GM19452 (cell line): ENCODE measurements around the gene SLC4A4.

ENCODE experiments used
- ATAC-seq: cut with Tn5 transposase; IDR thresholded peaks from one replicate; pipeline ENCODE4 v1.9.1; 2021; ENCODE audit not compliant: unreplicated experiment

SLC4A4 gene

DNA sequence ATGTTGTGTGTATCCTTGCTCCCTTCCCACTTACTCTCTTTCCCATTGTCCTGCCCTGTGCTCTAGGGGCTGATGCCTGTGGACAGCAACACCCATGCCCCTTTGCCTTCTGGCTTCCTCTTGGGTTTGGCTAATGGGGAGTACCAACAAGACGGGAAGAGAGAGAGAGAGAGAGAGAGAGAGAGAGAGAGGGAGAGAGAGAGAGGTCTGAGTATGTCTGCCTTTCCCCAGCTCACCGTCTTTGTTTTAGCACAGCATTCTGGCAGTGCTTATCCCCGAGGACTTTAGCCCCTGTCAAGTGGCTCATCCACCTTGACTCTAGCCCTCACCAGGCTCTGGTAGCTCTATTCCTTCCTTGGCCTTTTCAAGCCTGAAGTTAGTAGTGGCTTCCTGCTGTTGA lies 128.0 kb downstream of the SLC4A4 start:
- ATAC-seq = no peak

DNA sequence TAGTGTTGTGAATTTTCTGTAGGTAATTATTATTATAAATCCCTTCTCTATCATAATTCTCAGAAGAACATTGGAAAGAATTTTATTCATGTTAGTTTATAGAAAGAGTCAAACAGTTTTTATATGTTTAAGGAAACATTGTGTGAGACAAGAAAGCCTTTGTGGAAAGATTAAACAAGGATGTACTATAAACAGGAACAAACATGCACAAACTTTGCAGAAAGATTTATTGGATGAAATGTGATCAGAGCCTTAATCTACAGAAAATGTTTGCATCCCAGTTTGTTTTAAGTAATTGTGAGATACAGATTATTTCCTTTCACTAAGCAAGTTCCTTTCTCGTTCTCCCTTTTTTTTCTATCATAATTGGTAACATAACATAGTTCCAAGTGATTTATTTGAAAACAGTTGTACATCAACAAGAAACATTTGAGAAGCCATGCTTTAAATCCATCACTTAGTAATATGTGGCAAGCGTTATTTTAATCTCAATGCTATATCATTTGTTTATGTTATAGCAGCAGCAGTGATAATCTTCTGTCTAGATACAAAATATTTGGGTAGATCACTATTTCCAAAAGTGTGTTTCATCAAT lies 129.4 kb downstream of the SLC4A4 start:
- no peak for ATAC-seq

DNA sequence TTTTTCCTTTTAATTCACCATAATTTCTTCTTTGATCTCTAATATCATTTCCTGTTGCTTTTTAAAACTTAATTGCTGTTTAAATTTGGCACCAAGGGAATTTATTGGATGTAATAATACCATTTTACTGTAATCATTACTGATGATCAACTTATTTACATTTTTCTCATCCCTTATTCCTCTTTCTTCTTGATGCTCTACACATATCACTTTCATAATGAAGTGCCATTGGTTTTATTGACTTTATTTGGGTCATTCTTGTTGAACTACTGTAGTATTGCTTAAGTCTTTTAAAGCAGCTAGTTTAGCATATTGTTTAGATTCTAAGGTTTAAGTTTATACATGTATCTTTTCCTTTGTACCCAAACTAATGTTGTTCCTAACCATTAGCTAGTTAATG lies 130.7 kb downstream of the SLC4A4 start:
- no peak for ATAC-seq

DNA sequence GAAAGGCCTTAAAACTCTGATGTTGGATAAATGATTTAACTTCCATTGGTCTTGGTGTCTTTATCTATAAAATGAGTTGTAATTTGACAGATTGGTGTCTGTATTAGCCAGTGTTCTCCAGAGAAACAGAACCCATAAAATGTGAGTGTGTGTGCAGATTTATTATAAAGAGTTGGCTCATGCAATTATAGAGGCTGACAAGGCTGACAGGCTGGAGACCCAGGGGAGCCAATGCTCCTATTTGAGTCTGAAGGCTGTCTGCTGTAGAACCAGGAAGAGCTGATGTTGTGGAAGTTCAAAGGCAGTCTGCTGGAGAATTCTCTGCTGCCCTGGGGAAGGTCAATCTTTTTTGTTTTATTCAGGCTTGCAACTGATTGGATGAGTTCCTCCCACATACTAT lies 131.7 kb downstream of the SLC4A4 start:
- ATAC-seq = no peak

DNA sequence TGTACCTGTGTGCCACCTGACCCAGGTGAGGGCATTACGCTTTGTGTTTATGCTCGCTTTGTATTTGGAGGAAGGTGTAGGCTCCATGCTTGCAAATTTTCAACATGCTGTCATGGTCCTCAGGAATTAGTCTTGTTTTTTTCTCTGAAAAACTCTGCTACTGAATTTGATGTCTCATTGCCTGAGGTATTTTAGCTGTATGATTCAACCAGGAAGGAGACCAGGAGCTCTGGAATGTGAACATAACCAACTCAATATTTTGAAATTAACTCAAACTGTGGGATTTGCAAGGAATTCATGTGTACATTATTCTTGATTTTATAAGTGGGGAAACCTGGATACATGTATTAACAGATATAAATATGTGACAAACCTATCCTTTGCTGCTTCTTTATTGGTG lies 134.1 kb downstream of the SLC4A4 start:
- ATAC-seq = no peak

DNA sequence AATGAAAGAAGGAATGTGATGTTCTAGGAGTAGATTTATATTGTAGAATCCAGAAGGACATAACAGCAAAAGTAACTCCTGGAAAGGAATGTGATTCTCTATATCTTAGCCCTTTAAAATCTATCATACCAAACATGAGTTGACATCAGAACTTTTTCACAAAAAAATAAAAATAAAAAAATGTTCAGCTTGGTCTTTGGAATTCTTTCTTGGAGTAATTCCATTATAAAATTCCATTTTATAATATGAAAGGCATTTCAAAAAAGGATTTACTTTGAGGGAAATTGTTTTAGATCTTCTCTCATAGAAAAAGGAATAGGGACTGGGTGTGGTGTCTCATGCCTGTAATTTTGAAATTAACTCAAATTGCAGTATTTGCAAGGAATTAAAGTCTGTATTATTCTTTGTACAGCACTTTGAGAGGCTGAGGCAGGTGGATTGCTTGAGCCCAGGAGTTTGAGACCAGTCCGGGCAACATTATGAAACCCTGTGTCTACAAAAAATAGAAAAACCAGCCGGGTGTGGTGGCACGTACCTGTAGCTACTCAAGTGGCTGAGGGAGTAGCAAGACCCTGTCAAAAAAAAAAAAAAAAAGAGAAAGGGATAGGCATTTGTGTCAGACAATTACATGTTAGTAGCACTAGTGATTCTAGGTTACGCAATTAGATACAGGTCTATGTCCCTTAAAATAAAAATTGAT lies 134.9 kb downstream of the SLC4A4 start:
- ATAC-seq = no peak

DNA sequence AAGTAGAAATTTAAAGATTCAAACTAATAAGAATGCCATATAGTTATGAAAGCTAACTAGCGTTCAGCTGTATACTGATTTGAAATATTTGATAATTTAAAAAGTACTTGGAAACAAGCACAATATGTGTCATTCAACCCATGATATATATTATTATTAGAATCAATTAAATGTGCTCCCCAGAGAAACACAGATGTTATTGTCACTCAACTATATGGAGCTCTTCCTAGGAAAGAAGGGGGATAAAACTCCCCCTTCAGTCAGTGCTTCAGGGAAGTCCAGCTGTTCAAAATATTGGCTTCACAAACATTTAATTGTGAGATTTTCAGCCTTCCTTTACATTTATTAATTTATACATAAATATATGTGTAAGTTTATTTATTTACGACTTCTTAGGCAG lies 135.9 kb downstream of the SLC4A4 start:
- ATAC-seq = no peak

DNA sequence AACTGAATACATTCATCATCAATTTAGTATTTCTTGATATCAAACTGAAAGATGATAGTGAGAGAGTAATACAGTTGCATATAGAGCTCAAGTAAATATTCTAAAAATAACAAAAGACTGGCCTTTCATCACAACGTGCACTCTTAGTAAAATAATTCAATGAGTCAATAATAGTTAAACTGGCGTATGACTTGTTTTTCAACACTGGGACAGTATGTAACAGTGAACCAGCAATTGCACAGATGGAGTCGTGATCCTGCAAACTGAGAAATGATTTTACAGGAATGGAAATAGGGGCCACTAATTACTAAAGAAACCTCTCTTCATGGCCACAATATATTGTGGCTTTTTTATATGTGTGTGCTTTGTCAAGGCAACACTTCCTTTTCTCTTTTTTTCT lies 137.4 kb downstream of the SLC4A4 start:
- ATAC-seq = no peak

DNA sequence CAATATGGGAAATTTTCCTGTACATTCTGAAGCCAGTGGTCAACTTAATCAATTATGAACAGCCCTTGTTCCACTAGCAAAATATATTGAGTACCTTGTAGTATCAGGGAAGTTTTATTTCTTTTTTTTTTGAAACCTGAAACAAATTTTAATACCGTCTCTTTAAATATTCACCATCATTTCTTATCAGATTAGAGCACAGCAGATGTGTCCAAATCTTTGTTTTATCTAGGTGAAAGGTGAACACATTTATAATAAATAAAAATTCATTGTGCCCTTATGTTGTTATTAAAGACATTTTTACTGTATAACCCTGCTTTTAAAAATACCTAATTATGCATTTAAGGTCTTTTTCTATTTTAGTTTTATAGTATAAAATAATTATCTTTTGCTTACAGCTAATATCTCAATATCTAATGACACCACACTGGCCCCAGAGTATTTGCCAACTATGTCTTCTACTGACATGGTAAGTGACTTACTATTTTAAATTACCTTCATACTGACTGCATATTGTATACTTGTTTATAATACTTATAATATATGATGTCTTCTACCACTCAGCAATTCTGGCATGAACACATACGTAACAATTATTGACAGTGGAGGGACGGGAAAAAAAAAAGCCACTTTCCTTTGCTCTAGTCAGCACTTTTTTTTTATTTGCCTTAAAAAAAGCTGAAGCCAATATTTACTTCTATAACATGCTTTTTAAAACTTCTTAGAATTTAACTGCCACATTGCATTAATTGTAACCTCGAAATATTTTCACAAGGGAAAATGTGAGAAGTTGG lies 147.9 kb downstream of the SLC4A4 start:
- ATAC-seq = no peak

DNA sequence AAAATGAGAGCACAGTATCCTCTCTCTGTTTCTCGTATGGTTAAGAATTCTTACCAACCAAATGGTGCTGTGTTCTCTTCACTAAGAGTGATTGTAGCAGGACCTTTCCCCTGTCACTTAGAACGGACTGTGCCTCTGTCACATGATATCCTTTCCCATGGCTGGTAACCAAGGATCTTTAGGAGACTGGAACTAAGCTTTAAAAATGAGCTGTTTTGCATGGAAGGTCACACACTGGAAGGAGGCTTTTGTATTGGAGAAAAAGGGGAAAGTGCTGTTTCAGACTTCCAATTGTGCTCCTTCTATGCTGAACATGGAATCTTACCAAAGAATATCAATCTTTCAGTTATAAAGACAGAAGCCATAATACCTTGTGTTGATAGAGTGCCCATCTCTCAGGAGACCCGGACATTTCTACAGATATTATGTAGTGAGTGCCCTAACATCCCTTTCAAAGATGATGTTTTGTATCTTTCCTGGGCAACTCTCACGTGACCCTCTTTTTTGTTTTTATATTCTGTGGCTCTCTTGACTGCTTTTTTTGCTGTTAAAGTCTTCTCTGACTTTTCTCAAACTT lies 148.6 kb downstream of the SLC4A4 start:
- ATAC-seq = no peak

DNA sequence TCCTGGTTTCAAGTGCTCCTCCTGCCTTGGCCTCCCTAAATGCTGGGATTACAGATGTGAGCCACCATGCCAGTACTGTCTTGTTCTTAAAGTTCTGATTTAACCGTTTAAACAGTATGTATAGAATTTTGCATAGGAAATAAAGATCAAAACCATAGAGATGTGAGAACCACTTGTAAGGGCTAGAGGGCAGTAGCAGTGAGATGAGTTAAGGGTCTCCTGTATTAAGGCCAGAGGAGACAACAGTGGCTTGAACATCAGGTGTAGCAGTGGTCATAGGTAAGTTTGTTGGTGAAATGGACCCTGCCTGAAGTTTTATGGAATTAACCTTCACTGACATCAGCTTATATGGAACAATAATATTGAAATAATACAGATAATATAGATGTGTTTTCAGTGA lies 155.7 kb downstream of the SLC4A4 start:
- ATAC-seq = no peak

DNA sequence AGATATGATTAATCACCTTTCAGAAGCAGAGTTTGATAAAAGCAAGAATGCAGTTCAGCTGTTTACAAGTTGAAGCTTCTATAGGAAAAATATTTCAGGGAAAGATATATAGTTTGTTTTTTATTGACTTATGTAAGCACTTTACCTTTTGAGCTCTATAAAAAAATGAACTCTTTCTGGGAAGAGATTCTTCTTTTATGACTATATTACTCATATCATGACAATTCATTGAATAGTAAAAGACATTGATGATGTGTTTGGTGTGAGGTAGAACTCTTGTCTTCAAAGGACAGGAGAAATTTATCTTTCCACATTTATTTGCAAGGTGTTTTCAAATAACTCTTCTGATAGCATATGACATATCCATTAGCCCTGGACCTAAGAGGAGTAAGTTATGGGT lies 156.6 kb downstream of the SLC4A4 start:
- no peak for ATAC-seq

DNA sequence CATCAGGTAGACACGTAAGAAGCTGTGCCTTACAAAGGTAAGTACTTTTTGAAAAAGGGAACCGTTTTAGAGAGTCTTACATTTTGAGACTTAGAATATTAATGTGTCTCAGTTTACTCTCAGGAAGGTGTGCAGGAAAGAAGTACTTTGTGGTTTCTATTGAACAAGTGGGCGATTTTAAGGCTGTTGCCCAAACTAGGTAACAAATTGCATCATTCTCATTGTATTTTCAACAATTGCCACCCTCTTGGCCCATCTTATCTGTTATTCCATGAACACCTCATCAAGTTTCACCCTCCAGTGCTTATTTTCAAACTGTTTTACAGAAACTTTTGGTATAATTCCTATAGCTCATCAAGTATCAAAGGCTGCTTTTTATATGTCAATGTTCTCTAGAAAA lies 158.3 kb downstream of the SLC4A4 start:
- ATAC-seq = no peak

DNA sequence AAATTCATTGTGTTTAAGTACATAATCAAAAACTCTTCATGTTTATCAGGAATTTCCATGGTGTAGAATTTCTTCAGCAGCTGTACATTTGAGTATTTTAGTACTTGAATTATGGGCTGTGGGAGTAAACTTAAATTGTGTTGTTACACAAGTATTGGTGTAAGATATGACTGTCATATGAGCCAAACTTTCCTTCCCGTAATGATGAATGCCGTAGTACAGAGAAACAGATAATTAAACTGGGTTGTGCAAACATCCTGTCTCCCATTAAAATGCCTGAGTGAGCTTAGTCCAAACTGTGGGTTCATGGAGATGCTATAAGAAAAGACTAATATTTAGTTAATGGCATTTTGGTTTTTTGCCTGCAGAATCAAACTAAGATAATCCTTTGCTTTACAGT lies 159.2 kb downstream of the SLC4A4 start:
- no peak for ATAC-seq

DNA sequence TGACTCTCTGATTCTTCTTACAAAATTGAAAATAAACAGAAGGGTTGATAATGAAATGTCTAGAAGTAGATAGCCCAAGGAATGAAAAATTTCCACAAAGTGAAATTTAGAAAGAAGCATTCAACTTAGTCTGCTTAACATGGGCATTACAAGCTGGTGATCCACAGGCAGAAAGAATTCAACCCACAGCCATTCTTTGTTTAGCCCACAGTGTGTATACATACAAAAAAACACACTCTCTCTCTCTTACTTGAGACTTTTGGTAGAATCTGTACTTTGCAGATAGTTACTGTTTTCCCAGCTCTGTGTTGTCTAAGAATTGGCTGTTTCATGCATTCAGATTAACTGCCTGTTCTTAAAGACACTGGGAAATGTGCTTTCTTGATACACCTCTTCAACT lies 159.8 kb downstream of the SLC4A4 start:
- ATAC-seq = no peak

DNA sequence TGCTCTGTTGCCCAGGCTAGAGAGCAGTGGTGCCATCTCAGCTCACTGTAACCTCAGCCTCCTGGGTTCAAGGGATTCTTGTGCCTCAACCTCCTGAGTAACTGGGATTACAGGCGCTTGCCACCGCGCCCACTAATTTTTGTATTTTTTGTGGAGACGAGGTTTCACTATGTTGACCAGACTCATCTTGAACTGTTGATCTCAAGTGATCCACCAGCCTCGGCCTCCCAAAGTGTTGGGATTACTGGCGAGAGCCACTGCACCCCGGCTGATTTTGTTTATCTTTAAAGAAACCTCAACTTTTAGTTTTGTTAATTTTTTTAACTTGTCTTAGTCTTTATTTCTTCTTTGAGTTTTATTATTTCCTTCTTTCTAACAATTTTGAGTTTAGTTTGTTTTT lies 163.2 kb downstream of the SLC4A4 start:
- ATAC-seq = no peak

DNA sequence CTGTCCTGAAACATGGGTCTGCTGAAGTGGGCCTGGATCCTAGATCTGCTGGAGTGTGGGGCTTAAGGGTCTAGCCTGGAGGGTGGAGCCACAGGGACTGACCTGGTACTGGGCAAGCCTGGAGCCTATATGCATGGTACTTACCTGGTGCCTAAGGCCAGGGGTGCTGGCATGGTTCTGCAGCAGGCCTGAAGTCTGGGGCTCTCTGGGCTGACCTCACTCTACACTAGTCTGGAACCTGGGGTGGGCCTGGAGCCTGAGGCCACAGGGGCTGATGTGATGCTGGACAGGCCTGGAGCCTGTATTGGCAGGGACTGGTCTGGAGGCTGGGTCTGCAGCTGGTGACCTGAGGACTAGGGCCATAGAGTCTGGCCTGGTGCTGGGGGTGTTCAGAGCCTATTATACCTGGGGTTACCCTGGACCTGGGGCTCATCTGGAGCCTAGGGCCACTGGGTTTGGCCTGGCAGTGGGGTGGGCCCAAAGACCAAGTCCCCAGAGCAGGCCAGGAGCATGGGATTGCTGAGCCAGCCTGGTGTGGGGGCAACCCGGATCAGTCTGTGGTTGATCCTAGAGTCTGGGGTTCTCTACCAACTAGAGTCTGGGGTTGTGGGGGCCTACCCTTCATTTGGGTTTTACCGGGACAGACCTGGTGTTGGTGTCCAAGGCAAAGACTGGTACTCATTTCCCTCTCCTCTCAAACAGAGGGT lies 179.6 kb downstream of the SLC4A4 start:
- ATAC-seq = no peak

DNA sequence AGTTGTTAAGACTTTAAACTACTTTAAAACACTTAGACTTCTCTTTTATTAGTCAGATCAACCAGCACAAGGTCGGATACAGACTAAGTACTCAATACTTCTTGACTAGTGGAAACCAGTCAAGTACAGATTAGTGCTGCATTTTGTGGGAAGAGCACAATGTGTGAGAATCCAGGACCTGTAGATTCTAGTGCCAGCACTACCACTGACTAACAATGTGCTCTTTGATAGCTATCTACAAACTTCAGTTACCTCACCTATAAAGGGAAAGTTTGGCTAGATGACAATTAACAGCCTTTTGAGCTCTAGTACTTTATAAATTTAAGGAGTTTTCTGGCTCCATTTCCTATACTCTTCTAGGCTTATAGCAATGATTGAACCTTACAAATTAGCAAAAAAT lies 181.5 kb downstream of the SLC4A4 start:
- no peak for ATAC-seq

DNA sequence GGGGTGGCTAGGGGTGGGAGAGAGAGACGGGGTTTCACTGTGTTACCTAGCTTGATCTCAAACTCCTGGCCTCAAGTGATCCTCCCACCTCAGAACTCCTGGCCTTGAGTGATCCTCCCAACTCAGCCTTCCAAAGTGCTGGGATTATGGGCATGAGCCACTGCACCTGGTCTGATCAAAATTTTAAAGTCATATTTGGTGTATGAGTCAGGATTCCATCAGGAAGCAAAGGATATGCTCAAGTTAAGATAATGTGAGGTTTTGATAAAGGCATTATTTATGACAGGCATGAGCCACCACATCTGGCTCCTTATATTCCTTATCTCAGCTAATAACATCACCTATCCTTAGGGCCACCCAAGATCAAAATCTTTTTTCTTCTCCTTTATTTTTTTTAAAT lies 182.0 kb downstream of the SLC4A4 start:
- ATAC-seq = no peak

DNA sequence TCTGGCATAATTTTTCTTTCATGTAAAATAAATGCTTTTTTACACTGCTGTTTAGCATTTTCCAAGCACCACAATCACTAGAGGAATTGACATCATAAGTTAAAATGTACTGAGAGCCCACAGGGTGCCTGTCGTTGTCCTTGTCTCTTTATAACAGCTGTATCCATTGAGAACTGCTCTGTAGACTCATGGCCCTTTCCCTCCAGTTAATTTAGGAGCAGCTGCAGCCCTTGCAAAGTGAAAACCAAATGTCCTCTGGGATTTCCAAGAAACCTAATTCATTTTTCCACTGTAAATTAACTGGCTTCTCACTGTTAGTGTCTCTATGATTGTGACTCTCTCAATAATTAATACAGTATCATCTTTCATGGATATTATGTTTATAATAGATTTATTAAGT lies 185.9 kb downstream of the SLC4A4 start:
- ATAC-seq = no peak

DNA sequence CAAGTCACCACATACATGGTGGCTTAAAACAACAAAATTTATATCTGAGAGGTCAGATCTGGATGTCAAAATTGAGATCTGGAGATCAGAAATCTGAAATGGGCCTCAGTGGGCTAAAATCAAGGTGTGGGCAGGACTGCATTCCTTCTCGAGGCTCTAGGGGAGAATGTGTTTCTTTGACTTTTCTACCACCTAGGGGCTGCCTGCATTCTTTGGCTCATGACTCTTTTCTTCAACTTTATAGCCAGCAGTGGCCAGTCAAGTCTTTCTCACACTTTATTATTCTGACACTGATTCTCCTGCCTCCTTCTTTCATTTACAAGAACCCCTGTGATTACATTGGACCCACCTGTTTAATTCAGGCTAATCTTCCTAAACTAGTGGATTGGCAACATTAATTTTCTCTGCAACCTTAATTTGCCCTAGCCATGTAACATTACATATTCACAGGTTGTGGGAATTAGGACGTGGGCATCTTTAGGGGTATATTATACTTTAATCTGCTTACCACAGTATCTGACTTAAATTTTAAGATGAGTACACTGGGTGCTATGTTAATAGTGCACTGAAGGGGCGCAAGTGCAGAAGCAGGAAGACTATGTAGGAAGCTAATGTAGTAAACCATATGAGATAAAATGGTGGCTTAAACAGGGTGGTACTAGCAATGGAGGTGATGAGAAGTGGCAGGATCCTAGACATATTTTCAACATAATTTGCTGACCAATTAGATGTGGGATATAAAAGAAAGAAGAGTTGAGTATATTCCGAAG lies 188.0 kb downstream of the SLC4A4 start:
- no peak for ATAC-seq
